GM18502 (cell line): ENCODE results near the gene RACGAP1.

ENCODE experiments used
- ATAC-seq: cut with Tn5 transposase; IDR thresholded peaks from one replicate; pipeline ENCODE4 v1.9.1; 2021; ENCODE audit warnings: mild to moderate bottlenecking; ENCODE audit not compliant: unreplicated experiment, poor library complexity

The RACGAP1 gene

DNA sequence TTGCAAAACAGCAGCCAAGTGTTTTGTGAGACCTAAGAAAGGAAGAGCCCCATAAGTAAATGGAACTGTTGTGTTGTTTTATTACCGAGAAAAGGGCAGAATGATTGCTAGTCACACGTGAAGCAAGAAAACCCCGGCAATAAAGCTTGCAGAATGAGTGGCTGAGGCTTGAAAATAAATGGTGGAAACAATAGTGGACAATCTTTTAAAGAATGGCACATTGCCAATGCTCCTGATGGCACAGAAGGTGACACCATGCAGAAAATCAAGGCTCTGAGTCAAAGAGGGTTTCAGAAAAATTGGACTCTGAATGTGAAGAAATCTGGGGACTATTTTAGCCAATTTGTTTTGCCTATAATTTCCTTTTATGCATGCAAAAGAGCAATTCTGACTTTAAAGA lies 78.8 kb downstream of the RACGAP1 start:
- no peak for ATAC-seq

GRCh38 chr12:49946086-49946485 lies 79.2 kb downstream of the RACGAP1 start:
- ATAC-seq = no peak

DNA sequence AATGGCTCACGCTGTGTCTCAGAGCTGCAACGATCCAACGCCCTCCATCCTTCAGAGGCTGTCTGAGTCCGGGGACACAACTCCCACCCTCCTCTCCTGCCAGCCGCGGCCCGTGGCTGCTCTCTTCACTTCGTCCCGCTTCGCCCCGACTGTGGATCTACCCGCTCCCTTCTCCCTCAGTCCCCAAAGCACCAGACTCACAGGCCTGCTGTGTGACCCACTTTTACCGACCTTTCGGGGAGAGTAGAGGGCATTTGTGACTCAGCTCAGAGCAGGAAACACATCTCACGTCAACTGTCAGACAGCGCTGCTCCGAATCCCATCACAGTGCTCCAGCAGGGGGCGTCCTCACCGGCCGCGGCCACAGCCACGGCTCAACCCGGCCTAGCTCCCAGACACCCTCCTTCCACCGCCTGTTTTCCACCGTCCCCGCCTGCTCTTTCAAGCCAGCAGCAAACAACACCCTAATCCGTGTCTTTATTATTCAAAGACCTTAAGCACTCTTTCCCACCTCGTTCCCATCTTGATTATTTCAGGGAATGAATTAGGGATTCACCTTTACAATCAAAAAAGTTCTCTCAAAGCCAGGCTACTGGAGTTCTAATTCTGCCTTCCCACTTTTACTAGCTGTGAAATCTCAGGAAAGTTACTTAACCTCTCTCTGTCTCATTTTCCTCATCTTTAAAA lies 79.8 kb downstream of the RACGAP1 start:
- ATAC-seq = peak; percentile 66

GRCh38 chr12:49944718-49945117 lies 80.6 kb downstream of the RACGAP1 start:
- no peak for ATAC-seq

- ATAC-seq = no peak
Observed at GRCh38 chr12:49944046-49944445, 81.2 kb downstream of the RACGAP1 start.

GRCh38 chr12:49943625-49943960 lies 81.7 kb downstream of the RACGAP1 start:
- no peak for ATAC-seq

DNA sequence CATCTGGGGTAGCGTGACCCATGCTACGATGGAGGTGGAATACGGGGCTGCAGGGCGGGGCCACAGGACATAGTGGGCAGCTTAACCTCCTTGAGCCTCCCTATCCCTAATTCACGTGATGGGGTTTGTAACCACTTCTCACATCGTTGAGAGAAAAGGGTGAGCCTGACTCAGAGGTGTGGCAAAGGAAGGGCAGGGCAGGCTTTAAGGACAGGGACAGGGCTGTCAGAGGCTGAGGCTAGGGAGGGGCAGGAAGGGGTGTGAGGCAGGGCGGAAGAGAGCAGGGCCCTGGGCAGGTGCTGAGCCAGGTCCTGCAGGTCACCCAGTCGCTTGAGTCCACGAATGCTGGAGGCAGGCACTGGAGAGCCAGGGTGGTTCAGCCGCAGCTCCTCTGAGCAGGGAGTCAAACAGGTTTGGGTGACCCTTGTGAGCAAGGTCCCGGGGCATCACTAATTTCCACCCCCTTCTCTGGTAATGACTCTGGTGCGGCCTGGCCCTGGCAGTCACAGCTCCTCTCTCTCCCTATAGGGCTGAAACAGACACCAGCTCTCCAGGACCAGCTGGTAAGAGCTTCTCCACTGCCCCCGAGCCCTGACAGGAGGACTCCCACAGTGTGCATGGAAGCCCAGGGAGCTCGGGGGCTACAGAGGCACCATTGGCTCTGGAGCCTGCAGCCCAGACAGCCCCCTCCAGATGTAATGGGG lies 82.2 kb downstream of the RACGAP1 start:
- no peak for ATAC-seq

DNA sequence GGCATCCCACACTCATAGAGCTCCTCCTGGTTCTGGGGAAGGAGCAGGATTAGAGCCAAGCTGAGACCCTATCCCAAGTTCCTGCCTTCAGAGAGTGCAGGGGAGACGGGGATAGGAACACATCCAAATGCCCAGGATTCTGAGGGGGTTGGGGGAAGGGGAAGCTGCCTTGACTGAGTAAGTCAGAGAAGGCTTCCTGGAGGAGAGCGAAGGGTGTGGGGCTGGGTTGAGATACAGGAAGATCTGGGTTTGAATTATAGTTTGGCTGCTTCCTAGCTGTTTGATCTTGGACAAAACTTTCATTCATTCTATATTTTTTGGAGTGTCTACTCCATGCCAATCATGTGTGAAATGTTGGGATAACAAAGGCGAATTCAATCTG lies 82.8 kb downstream of the RACGAP1 start:
- no peak for ATAC-seq

- no peak for ATAC-seq
Observed at GRCh38 chr12:49941556-49942511, 83.5 kb downstream of the RACGAP1 start.

DNA sequence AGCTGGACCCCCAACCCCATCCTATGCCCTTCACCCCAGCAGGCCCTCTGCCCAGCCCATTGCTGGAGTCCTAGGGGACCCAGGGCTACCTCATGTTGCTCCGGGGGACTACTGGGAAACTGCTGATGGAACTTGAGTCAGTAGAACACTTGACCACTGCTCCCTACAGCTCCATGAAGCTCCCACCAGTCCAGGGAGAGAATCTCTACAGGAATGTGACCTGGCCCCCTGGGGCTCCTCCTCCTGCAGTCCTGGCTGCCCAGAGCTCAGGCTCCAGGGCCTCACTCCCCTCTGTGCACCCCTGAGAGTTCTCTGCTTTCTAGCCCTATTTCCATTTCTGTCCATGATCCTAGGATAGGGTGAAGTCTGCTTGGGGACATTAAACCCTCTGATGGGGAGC lies 85.6 kb downstream of the RACGAP1 start:
- no peak for ATAC-seq

DNA sequence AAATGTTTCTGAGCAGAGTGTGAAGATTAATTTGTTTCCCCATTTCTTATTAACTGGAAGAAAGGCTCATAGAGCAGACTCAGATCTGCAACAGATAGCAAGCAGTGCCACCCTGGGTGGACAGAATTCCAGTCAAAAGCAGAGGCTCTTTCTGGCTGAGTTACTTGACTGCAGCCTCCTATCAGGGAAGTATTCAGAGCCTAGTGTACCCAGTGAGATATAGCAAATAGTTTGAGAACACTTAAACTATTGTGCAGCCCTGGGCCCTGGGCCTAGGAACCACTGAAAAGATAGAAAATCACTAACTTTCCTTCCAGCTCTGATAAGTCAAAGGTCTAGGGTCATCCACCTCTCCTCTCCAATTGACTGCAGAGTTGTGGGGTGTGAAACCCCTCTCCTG lies 86.0 kb downstream of the RACGAP1 start:
- ATAC-seq = no peak
